Subcutaneous adipose tissue (tissue), 4 donors: ENCODE results near the gene PPM1D. TPM values are rescaled to one million over a fixed set of nuclear protein-coding genes. Genes with fewer than 3 reads are reported as not detected.
A peak's percentile ranks its signal among the peaks of the same experiment; 100 is the strongest.

Experiments
- total RNA-seq, 4 donors: library from RNA; depleted of rRNA; stranded (reverse); fragments of >200 nt; gene quantifications; one replicate each; pipeline ENCODE4 v1.1.0, GENCODE V29; 2016
- TF ChIP-seq, protein P1 (sequence below): fragments of 450-650 bp; IDR thresholded peaks from one replicate; pipeline ENCODE4 v1.5.1; 2016; ENCODE audit warnings: low read depth, mild to moderate bottlenecking, control low read depth, antibody characterized with exemption, moderate library complexity

Gene PPM1D
- total RNA-seq, 4 donors from 2014 or later, result 12.2 to 16.1 (median 15.4) TPM

- TF ChIP-seq, protein P1, sequence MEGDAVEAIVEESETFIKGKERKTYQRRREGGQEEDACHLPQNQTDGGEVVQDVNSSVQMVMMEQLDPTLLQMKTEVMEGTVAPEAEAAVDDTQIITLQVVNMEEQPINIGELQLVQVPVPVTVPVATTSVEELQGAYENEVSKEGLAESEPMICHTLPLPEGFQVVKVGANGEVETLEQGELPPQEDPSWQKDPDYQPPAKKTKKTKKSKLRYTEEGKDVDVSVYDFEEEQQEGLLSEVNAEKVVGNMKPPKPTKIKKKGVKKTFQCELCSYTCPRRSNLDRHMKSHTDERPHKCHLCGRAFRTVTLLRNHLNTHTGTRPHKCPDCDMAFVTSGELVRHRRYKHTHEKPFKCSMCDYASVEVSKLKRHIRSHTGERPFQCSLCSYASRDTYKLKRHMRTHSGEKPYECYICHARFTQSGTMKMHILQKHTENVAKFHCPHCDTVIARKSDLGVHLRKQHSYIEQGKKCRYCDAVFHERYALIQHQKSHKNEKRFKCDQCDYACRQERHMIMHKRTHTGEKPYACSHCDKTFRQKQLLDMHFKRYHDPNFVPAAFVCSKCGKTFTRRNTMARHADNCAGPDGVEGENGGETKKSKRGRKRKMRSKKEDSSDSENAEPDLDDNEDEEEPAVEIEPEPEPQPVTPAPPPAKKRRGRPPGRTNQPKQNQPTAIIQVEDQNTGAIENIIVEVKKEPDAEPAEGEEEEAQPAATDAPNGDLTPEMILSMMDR, result no peak
Measured at GRCh38 chr17:60647705-60648104, 47.7 kb downstream of the PPM1D start.

DNA sequence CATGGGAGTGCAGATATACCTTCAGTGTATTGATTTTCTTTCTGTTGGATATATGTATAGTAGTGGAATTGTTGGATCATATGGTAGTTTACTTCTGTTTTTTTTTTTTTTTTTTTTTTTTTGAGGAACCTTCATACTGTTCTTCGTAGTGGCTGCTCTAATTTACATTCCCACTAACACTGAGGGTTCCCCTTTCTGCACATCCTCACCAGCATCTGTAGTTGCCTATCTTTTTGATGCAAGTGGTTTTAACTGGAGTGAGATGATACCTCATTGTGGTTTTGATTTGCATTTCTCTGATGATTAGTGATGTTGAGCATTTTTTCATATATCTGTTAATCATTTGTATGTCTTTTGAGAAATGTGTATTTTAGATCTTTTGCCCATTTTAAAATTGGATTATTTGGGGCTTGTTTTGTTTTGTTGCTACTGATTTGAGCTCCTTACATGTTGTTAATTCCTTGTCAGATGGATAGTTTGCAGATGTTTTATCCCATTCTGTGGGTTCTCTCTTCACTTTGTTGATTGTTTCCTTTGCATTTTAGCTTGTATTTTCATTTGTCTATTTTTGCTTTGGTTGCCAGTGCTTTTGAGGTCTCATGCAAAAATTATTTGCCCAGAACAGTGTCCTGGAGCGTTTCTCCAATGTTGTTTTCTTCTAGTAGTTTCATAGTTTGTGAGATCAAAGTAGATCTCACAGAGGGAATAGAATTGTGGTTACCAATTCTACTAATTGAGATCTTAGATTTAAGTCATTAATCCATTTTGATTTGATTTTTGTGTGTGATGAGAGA lies 52.7 kb downstream of the PPM1D start:
- TF ChIP-seq, protein P1, result no peak

- TF ChIP-seq, protein P1, result no peak
Measured at GRCh38 chr17:60653569-60653968, 53.6 kb downstream of the PPM1D start.

DNA sequence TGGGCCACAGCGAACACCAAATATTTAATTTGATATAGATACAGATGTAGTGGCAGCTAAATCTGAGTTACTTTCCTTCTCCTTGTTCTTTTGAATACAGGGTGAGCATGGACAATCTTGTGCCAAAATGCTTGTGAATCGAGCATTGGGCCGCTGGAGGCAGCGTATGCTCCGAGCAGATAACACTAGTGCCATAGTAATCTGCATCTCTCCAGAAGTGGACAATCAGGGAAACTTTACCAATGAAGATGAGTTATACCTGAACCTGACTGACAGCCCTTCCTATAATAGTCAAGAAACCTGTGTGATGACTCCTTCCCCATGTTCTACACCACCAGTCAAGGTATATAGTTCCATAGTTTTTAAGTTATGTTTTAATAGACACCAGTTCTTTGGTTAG lies 56.5 kb downstream of the PPM1D start:
- TF ChIP-seq, protein P1, result peak; percentile 44

DNA sequence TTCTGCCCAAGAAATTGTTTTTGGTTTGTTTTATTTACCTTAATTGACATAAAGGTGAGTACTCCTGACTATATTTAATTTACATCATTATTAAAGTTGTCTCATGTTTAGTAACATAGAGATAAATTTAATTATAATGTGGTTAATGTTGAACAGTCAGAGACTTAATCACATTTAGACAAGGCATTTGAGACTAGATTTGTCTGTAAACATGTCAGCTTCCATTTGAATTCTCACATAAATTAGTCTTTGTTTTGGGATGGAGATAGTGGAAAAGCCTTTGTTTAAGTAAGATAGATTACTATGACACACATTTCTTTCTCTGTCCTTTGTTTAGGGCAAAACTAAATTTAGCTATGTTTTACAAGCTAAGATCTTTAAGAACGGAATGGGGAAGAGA lies 59.2 kb downstream of the PPM1D start:
- TF ChIP-seq, protein P1, result no peak

DNA sequence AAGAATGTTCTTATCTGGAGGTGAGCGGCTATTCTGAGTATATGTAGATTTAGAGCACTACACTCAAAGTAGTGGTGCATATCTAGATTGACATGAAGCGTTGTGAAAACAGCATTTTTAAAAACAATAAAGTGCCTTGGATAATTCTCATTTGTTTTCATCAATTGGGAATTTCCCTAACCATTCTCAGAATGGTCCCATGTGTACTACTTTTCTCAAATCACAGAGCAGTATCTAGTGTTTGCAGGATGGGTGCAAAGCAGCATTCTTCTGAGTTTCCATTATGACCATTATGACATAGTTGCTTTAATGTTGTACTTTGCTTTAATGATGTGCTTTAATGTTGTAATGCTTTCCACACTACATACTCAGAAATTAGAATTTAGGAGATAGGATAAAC lies 61.5 kb downstream of the PPM1D start:
- TF ChIP-seq, protein P1, result no peak

- TF ChIP-seq, protein P1, result no peak
Measured at GRCh38 chr17:60664022-60664421, 64.0 kb downstream of the PPM1D start.
